HepG2 (cell line): ENCODE measurements around the gene NSD1. TPM values are rescaled to one million over a fixed set of nuclear protein-coding genes. Genes with fewer than 3 reads are reported as not detected.

ENCODE experiments used
- CHD2 ChIP-seq: IDR thresholded peaks from 2 replicates; pipeline ENCODE4 v1.6.1; 2011; ENCODE audit warnings: low read depth, low read length, improper control_type of control experiment
- ISL2 ChIP-seq: sonication (generic); formaldehyde crosslinking; IDR thresholded peaks from 2 replicates; pipeline ENCODE4 v1.5.0; 2020; ENCODE audit warnings: missing genetic modification reagents
- PRPF4 ChIP-seq: fragments of 200-400 bp; formaldehyde crosslinking; IDR thresholded peaks from 2 replicates; pipeline ENCODE4 v1.6.1; 2016; ENCODE audit warnings: low read length, low read depth; ENCODE audit not compliant: poor library complexity, severe bottlenecking
- RORA ChIP-seq: sonication (generic); formaldehyde crosslinking; IDR thresholded peaks from 2 replicates; pipeline ENCODE4 v1.5.0; 2020; ENCODE audit warnings: mild to moderate bottlenecking, missing genetic modification reagents, moderate library complexity
- SOX13 ChIP-seq, 3 experiments: fragments of 450-650 bp in 1 of 3; sonication (generic) in 1 of 3; formaldehyde crosslinking in 1 of 3; IDR thresholded peaks in 2 of 3; conservative IDR thresholded peaks in 1 of 3; 2 replicates each; pipeline versions ENCODE4 v1.5.0 to v1.6.1; 2016 to 2020; ENCODE audit warnings: antibody characterized with exemption in 1 of 3, mild to moderate bottlenecking in 1 of 3, missing compliant biosample characterization in 1 of 3, missing genetic modification reagents in 1 of 3, moderate library complexity in 1 of 3
- SRSF4 ChIP-seq: fragments of 200-400 bp; formaldehyde crosslinking; IDR thresholded peaks from one replicate; pipeline ENCODE4 v1.6.1; 2018; ENCODE audit warnings: mild to moderate bottlenecking, low read depth, low read length, moderate library complexity; ENCODE audit not compliant: poor library complexity, severe bottlenecking
- ZFY ChIP-seq: sonication (generic); formaldehyde crosslinking; IDR thresholded peaks from 2 replicates; pipeline ENCODE4 v1.4.0; 2020; ENCODE audit warnings: missing genetic modification reagents
- ZKSCAN8 ChIP-seq: IDR thresholded peaks from 2 replicates; pipeline ENCODE4 v1.6.1; 2016; ENCODE audit warnings: borderline replicate concordance, missing genetic modification reagents, missing compliant biosample characterization
- ZMYM4 ChIP-seq: sonication (generic); formaldehyde crosslinking; IDR thresholded peaks from 2 replicates; pipeline ENCODE4 v1.8.1; 2023; ENCODE audit warnings: mild to moderate bottlenecking, missing genetic modification reagents
- ZNF20 ChIP-seq: sonication (generic); formaldehyde crosslinking; IDR thresholded peaks from 2 replicates; pipeline ENCODE4 v1.4.0; 2020; ENCODE audit warnings: mild to moderate bottlenecking, moderate library complexity, missing genetic modification reagents
- ZNF232 ChIP-seq: sonication (generic); formaldehyde crosslinking; IDR thresholded peaks from 2 replicates; pipeline ENCODE4 v1.4.0; 2020; ENCODE audit warnings: missing genetic modification reagents, borderline replicate concordance
- ZNF430 ChIP-seq: sonication (generic); formaldehyde crosslinking; IDR thresholded peaks from 2 replicates; pipeline ENCODE4 v1.9.0; 2021; ENCODE audit warnings: mild to moderate bottlenecking, missing genetic modification reagents
- polyA plus RNA-seq, 8 experiments: library from polyadenylated mRNA; depleted of rRNA in 3 of 8; stranded (reverse) in 7 of 8; unstranded in 1 of 8; fragments of >200 nt; fragmentation: Illumina TruSeq in 4 of 8; extraction: Trizol in 4 of 8; gene quantifications; 2 replicates each; pipeline versions ENCODE4 v1.2.1 to v1.2.3, GENCODE V29; 2011 to 2016; ENCODE audit warnings: low read depth in 4 of 8, missing spikeins in 1 of 8, mixed read lengths in 1 of 8; ENCODE audit not compliant: insufficient read depth in 1 of 8
- total RNA-seq, 5 experiments: library from RNA; depleted of rRNA; stranded (reverse); fragments of >200 nt; fragmentation: Illumina TruSeq; extraction: Trizol; gene quantifications; 2 replicates each; pipeline ENCODE4 v1.2.3, GENCODE V29; 2016; ENCODE audit warnings: low read depth in 1 of 5
- TF ChIP-seq, protein P1 (sequence below): sonication (generic); formaldehyde crosslinking; IDR thresholded peaks from 2 replicates; pipeline ENCODE4 v1.5.1; 2020; ENCODE audit warnings: mild to moderate bottlenecking, missing genetic modification reagents
- TF ChIP-seq, protein P2 (sequence below): sonication (generic); formaldehyde crosslinking; IDR thresholded peaks from 2 replicates; pipeline ENCODE4 v1.8.0; 2022; ENCODE audit warnings: mild to moderate bottlenecking, missing genetic modification reagents; ENCODE audit not compliant: insufficient replicate concordance
- TF ChIP-seq, protein P3 (sequence below), 2 experiments: IDR thresholded peaks; 2 replicates each; pipeline ENCODE4 v1.6.1; 2011 to 2012; ENCODE audit warnings: low read length in 2 of 2, borderline replicate concordance in 1 of 2, low read depth in 1 of 2, mild to moderate bottlenecking in 1 of 2, moderate library complexity in 1 of 2
- TF ChIP-seq, protein P4 (sequence below): sonication (generic); formaldehyde crosslinking; IDR thresholded peaks from 2 replicates; pipeline ENCODE4 v1.8.0; 2022; ENCODE audit warnings: missing genetic modification reagents, mild to moderate bottlenecking, moderate library complexity, borderline replicate concordance

The NSD1 gene
- total and polyA plus RNA-seq, 2 of the 13 experiments (the other 11 are each of a cell fraction or from before 2014, with no cell fraction given) = 0.01 to 0.09 TPM

DNA sequence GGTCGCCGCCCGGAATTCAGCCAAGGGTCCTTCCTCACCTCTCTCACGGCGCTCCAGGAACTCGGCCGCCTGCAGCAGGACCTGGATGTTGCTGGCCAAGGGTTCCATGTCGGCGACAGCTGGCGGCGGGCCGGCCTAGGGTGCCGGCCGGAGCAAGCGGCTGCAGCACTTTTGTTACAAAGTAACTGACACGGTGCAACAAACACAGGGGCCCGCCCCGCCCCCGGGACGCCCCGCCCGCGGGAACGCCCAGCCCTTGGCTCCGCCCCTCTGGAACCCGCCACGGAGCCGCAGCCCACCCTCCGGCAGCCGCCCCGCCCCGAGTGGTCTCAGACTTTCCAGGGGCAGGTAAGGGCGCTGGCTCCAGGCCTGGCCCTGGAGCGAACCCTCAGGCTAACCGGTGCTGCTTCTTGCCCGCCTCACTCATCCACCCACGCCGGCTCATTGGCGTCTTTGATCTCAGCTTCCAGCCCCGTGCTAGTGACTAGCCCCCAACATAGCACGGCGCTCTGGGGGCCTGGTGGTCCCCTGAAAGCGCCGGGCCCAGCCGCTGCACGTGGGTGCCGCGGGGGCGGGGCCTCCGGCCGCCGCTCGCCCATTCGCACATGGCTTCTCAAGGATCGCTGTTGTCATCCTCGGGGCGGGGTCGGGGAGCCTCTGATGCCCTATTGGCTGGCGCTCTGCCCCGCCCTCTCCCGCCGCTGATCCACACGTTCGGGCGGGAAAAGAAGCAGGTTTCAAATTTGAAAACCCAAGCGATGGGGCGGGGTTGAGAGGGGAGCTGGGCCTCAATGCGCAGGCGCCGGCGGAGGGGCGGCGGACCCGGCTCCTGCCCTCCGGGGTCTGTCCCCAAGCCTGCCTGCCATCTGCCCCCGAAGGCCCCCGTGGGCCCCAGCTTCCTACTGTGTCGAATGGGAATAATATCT is 178.4 kb downstream of the NSD1 start, which contains the start of gene MXD3 (continued):
- TF ChIP-seq ZNF20 (CRISPR knock-in tag) (no peak), CHD2 (no peak), ZNF430 (CRISPR knock-in tag) (no peak), RORA (CRISPR knock-in tag) (no peak), ZNF232 (no peak), ISL2 (CRISPR knock-in tag) (no peak; the same call in 1 of the 2 replicates), ZFY (CRISPR knock-in tag) (peak; percentile 77; the same call in 1 of the 2 replicates), ZMYM4 (CRISPR knock-in tag) (0 out of 2 replicates have a peak, but pooled peaks have one; percentile 64), ZKSCAN8 (no peak), SOX13 (IDR thresholded peaks at IDR 0.05) (no peak), SOX13 (CRISPR knock-in tag; conservative IDR thresholded peaks at IDR 0.05 in 1 of 2, IDR thresholded peaks at IDR 0.05 in 1 of 2) (no peak), PRPF4 (no peak), SRSF4 (no peak)
- TF ChIP-seq, protein P1, sequence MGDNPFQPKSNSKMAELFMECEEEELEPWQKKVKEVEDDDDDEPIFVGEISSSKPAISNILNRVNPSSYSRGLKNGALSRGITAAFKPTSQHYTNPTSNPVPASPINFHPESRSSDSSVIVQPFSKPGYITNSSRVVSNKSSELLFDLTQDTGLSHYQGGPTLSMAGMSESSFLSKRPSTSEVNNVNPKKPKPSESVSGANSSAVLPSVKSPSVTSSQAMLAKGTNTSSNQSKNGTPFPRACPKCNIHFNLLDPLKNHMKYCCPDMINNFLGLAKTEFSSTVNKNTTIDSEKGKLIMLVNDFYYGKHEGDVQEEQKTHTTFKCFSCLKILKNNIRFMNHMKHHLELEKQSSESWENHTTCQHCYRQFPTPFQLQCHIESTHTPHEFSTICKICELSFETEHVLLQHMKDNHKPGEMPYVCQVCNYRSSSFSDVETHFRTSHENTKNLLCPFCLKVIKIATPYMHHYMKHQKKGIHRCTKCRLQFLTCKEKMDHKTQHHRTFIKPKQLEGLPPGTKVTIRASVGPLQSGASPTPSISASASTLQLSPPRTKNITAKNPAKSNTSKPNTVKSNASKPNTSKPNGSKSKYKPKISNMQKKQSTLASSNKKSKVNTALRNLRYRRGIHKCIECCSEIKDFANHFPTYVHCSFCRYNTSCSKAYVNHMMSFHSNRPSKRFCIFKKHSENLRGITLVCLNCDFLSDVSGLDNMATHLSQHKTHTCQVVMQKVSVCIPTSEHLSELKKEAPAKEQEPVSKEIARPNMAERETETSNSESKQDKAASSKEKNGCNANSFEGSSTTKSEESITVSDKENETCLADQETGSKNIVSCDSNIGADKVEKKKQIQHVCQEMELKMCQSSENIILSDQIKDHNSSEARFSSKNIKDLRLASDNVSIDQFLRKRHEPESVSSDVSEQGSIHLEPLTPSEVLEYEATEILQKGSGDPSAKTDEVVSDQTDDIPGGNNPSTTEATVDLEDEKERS (CRISPR knock-in tag) = no peak
- TF ChIP-seq, protein P2, sequence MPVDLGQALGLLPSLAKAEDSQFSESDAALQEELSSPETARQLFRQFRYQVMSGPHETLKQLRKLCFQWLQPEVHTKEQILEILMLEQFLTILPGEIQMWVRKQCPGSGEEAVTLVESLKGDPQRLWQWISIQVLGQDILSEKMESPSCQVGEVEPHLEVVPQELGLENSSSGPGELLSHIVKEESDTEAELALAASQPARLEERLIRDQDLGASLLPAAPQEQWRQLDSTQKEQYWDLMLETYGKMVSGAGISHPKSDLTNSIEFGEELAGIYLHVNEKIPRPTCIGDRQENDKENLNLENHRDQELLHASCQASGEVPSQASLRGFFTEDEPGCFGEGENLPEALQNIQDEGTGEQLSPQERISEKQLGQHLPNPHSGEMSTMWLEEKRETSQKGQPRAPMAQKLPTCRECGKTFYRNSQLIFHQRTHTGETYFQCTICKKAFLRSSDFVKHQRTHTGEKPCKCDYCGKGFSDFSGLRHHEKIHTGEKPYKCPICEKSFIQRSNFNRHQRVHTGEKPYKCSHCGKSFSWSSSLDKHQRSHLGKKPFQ = peak; percentile 62
- TF ChIP-seq, protein P3, sequence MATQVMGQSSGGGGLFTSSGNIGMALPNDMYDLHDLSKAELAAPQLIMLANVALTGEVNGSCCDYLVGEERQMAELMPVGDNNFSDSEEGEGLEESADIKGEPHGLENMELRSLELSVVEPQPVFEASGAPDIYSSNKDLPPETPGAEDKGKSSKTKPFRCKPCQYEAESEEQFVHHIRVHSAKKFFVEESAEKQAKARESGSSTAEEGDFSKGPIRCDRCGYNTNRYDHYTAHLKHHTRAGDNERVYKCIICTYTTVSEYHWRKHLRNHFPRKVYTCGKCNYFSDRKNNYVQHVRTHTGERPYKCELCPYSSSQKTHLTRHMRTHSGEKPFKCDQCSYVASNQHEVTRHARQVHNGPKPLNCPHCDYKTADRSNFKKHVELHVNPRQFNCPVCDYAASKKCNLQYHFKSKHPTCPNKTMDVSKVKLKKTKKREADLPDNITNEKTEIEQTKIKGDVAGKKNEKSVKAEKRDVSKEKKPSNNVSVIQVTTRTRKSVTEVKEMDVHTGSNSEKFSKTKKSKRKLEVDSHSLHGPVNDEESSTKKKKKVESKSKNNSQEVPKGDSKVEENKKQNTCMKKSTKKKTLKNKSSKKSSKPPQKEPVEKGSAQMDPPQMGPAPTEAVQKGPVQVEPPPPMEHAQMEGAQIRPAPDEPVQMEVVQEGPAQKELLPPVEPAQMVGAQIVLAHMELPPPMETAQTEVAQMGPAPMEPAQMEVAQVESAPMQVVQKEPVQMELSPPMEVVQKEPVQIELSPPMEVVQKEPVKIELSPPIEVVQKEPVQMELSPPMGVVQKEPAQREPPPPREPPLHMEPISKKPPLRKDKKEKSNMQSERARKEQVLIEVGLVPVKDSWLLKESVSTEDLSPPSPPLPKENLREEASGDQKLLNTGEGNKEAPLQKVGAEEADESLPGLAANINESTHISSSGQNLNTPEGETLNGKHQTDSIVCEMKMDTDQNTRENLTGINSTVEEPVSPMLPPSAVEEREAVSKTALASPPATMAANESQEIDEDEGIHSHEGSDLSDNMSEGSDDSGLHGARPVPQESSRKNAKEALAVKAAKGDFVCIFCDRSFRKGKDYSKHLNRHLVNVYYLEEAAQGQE (IDR thresholded peaks at IDR 0.05; ENCODE audit: borderline replicate concordance in 1 of 2, low read depth in 1 of 2, low read length in 2 of 2) = no peak
- TF ChIP-seq, protein P4, sequence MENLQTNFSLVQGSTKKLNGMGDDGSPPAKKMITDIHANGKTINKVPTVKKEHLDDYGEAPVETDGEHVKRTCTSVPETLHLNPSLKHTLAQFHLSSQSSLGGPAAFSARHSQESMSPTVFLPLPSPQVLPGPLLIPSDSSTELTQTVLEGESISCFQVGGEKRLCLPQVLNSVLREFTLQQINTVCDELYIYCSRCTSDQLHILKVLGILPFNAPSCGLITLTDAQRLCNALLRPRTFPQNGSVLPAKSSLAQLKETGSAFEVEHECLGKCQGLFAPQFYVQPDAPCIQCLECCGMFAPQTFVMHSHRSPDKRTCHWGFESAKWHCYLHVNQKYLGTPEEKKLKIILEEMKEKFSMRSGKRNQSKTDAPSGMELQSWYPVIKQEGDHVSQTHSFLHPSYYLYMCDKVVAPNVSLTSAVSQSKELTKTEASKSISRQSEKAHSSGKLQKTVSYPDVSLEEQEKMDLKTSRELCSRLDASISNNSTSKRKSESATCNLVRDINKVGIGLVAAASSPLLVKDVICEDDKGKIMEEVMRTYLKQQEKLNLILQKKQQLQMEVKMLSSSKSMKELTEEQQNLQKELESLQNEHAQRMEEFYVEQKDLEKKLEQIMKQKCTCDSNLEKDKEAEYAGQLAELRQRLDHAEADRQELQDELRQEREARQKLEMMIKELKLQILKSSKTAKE (CRISPR knock-in tag) = no peak
